NCI-H1092 treated with DMSO at 0.1 percent for 48 hours (cell line): ENCODE measurements around the gene TTLL9.

ENCODE experiments used
- DNase-seq: peaks from one replicate; lab custom pipeline; 2025; lab: John Stamatoyannopoulos, UW

TTLL9 gene

DNA sequence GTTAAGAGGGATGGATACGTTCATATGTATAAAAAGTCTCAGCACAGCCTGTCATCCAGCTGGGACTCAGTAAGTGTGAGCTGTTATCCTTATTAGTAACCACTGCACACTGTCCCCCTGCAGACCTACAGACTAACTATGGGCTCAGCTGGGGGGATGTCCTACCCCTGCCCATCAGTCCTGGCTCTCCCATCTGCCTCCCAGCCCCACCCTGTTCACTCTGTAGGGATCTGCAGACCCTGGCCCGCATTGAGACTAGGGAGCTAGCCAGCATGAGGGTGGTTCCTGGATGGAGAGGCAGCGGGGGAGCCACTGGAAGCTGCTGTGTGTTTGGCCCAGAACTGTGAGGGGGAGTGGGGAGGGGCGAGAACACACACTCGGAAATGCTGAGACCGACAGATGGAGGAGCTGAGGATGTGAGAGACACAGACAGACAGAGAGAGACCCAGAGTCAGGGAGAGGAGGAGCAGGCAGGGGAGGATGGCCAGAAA lies 114.6 kb downstream of the TTLL9 start:
- no peak for DNase-seq

- DNase-seq, result no peak
Observed at GRCh38 chr20:31987744-31988143, 117.3 kb downstream of the TTLL9 start.

- no peak for DNase-seq
Observed at GRCh38 chr20:31988430-31989015, 118.1 kb downstream of the TTLL9 start.

DNA sequence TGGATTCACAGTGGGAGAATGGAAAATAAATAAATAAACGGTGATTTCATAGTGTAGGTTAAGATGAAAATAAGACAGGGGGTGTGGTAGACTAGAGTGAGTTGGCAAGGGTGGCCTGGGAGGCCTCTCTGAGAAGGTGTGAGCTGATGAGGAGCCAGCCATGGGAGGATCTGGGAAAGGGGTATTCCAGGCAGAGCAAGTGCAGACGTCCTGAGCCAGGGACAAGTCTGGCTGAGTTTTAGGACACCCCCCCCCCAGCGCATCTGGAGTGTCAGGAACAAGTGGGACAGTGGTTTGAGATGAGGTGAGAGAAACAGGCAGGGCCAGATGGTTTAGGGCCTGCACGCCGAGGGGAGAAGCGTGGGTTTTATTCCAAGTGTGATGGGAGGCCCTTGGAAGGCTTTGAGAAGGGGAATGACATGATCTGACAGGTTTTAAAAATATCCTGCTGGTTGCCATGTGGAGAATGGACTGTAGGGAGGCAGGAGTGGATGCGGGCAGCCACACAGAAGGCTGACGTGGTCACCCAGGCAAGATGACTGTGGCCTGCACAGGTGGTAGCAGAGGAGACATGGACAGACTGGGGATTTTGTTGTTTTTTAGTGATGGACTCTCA lies 118.7 kb downstream of the TTLL9 start:
- no peak for DNase-seq

- DNase-seq, result peak; percentile 31
Observed at GRCh38 chr20:31990641-31991338, 120.4 kb downstream of the TTLL9 start.

GRCh38 chr20:31991339-31991705 lies 120.9 kb downstream of the TTLL9 start:
- DNase-seq, result peak; percentile 22

DNA sequence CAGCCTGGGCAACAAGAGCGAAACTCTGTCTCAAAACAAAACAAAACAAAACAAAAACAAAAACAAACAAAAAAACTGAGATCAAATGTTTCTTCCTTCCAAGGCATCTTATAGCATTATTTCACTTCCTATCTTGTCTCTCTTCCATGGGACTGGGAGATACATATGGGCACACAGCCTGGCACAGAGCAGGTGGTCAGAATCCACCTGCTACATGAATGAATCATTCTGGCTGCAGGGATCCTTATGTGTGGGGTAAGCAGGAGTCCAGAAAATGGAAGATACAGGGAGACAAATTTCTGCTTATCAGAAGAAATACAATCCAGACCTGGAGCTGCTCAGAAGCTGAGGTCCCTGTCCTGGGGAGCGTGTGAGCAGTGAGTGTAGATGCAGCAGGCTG lies 121.7 kb downstream of the TTLL9 start:
- no peak for DNase-seq
